ENCODE results near the gene DRC7. TPM values are rescaled to one million over a fixed set of nuclear protein-coding genes. Genes with fewer than 3 reads are reported as not detected.
"Not testable (repeated sequence)": the region's sequence is repeated elsewhere in the genome, so short reads cannot be mapped to it uniquely, and the experiment has no call there.

The DRC7 gene
- total RNA-seq, 1 donor from 2014 or later: not detected

DNA sequence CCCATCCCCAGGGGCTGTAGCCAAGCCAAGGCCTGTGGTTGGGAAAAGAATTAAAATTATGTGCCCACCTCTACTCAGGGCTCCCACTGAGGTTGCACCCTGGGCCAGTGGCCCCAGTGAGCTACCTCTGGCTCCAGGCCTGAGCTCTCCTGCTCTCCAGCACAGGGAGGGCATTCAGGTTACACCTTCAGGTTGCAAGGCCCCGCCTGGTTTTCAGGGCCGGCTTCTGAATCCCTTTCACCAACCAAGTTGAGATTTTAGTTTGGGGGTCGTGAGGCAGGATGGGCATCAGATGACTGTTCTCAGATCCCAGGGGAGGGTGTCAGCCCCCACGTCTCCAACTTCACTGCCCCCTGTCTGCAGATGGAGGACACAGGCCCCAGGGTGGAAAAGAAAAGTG lies 33.0 kb downstream of the DRC7 start:
- Histone ChIP-seq H3K27me3 (ENCODE audit: control insufficient read depth, insufficient read depth, low read length) (no peaks in the 10 kb centered on the region), H3K4me3 (ENCODE audit: low read depth, low read length) (no peak overlapping the region), H3K36me3 (ENCODE audit: control insufficient read depth, insufficient read depth, low read length) (no peaks in the 10 kb centered on the region)
- DNase-seq (ENCODE audit: low read depth): no peak
- no peak for FAIRE-seq
- TF ChIP-seq CTCF (IDR thresholded peaks at IDR 0.05; ENCODE audit: insufficient read depth, low read length, severe bottlenecking): no peak

DNA sequence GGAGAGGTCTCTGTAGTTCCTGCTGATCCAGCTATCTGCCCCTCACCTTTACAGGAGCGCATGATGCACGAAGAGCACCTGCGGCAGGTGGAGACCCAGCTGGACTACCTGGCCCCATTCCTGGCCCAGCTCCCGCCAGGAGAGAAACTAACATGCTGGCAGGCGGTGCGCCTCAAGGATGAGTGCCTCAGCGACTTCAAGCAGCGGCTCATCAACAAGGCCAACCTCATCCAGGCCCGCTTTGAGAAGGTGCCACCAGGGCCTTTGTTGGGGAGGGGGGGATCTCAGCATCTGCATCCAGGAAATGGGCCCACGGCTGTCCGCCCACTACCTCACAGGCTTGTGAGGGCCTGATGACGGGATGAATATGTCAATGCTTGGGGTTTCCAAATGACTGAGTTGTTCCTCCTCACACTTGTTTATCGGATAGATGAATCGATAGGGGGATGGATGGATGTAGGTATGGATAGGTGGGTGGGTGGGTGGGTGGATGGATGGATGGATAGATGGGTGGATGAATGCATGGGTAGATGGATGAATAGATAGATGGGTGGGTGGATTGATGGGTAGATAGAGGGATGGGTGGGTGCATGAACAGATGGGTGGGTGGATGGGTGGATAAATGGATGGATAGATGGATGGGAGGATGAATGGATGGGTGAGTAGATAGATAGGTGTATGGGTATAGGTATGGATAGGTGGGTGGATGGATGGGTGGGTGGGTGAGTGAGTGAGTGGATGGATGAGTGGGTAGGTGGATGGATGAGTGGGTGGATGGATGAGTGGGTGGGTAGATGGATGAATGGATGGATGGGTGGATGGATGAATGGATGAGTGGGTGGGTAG lies 34.0 kb downstream of the DRC7 start:
- no peak for TF ChIP-seq CTCF (IDR thresholded peaks at IDR 0.05; ENCODE audit: insufficient read depth, low read length, severe bottlenecking)
- DNase-seq (ENCODE audit: low read depth) (no peak), FAIRE-seq (no peak)
- Histone ChIP-seq H3K4me3 (ENCODE audit: low read depth, low read length) (no peak overlapping the region), H3K36me3 (ENCODE audit: control insufficient read depth, insufficient read depth, low read length) (no peaks in the 10 kb centered on the region), H3K27me3 (ENCODE audit: control insufficient read depth, insufficient read depth, low read length) (no peaks in the 10 kb centered on the region)

DNA sequence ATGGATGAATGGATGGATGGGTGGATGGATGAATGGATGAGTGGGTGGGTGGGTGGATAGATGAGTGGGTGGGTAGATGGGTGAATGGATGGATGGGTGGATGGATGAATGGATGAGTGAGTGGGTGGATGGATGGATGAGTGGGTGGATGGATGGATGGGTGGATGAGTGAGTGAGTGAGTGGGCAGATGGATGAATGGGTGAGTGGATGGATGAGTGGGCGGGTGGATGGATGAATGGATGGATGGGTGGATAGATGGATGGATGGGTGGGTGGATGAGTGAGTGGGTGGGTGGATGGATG lies 34.5 kb downstream of the DRC7 start:
- H3K36me3 ChIP-seq (ENCODE audit: control insufficient read depth, insufficient read depth, low read length): no peaks in the 10 kb centered on the region
- no peaks in the 10 kb centered on the region for H3K27me3 ChIP-seq (ENCODE audit: control insufficient read depth, insufficient read depth, low read length)
- no peak for TF ChIP-seq CTCF (IDR thresholded peaks at IDR 0.05; ENCODE audit: insufficient read depth, low read length, severe bottlenecking)
- no peak overlapping the region for H3K4me3 ChIP-seq (ENCODE audit: low read depth, low read length)
- FAIRE-seq (no peak), DNase-seq (ENCODE audit: low read depth) (no peak)

DNA sequence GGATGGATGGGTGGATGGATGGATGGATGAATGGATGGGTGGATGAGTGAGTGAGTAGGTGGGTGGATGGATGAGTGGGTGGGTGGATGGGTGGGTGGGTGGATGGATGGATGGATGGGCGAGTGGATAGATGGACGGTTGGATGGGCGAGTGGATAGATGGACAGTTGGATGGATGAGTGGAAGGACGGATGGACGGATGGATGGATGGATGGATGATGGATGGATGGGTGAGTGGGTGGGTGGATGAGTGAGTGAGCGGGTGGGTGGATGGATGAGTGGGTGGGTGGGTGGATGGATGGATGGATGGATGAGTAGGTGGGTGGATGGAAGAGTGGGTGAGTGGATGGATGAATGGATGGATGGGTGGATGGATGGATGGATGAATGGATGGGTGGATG lies 35.2 kb downstream of the DRC7 start:
- DNase-seq (ENCODE audit: low read depth); H3K27me3 ChIP-seq (ENCODE audit: control insufficient read depth, insufficient read depth, low read length); H3K36me3 ChIP-seq (ENCODE audit: control insufficient read depth, insufficient read depth, low read length); H3K4me3 ChIP-seq (ENCODE audit: low read depth, low read length); FAIRE-seq: not testable (repeated sequence)

DNA sequence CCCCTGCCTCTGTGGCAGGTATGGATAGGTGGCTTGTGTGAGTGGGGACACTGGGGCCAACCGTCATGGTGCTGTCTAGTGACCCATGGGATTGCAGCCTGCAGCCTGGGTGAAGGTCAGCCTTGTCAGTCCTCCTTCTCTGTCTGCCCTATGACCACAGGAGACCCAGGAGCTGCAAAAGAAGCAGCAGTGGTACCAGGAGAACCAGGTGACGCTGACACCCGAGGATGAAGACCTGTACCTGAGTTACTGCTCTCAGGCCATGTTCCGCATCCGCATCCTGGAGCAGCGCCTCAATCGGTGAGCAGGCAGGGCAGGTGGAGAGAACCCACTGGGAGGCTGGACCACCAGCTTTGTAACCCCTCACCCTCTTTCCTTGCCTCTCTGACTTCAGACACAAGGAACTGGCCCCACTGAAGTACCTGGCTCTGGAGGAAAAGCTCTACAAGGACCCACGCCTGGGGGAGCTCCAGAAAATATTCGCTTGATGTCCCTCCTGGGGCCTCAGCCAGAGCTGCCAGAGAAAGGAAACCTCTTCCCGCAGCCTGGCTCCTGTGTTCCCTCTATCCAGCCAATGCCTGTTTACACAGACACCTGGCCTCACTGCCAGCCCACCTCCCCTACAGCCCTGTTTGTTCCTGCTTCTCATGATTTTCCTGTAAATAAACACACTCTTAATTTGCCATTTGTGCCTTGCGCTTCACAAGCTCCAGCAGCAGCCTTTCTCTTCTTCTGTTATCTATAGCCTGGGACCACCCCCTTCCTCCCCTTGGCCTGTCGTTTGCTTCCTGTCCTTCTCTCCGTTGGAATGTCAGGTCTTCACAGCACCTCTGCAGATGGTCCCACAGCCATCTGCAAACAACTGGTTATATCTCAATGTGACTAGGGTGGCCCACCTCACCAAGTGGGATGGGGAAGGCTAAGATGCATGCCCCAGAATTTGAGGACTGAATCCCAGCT lies 36.4 kb downstream of the DRC7 start:
- no peaks in the 10 kb centered on the region for H3K27me3 ChIP-seq (ENCODE audit: control insufficient read depth, insufficient read depth, low read length)
- DNase-seq (ENCODE audit: low read depth) (no peak), FAIRE-seq (no peak)
- no peak for TF ChIP-seq CTCF (IDR thresholded peaks at IDR 0.05; ENCODE audit: insufficient read depth, low read length, severe bottlenecking)
- no peaks in the 10 kb centered on the region for H3K36me3 ChIP-seq (ENCODE audit: control insufficient read depth, insufficient read depth, low read length)
- H3K4me3 ChIP-seq (ENCODE audit: low read depth, low read length): no peak overlapping the region

DNA sequence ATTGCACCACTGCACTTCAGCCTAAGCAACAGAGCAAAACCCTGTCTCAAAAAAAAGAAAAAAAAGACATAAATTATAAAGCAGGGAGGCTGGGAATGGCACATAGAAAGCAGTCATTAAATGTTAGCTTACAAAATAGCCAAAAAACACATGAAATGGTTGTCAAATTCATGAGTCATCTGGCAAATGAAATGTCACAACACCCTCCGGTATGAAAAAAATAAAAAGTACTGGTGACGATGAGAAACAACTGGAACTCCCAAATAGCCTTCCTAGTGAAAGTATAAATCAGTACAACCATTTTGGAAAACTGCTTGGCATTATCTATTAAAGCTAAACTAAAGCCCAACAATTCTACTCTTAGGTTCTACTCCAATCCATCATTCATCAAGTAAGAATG lies 37.4 kb downstream of the DRC7 start:
- H3K27me3 ChIP-seq (ENCODE audit: control insufficient read depth, insufficient read depth, low read length): no peaks in the 10 kb centered on the region

More for the DNA sequence above, 37.4 kb downstream of the DRC7 start:
- DNase-seq (ENCODE audit: low read depth): peak; percentile 15
- no peak for TF ChIP-seq CTCF (IDR thresholded peaks at IDR 0.05; ENCODE audit: insufficient read depth, low read length, severe bottlenecking)
- no peaks in the 10 kb centered on the region for H3K36me3 ChIP-seq (ENCODE audit: control insufficient read depth, insufficient read depth, low read length)
- H3K4me3 ChIP-seq (ENCODE audit: low read depth, low read length): no peak overlapping the region
- FAIRE-seq: no peak

Measured in bronchial epithelial cell (primary cell).